H9 (cell line): Measurements from ENCODE around the gene KANSL1. TPM values are rescaled to one million over a fixed set of nuclear protein-coding genes. Genes with fewer than 3 reads are reported as not detected.

Source experiments
- DNase-seq: peaks from one replicate; pipeline ENCODE4 v3.0.0-alpha.2; 2017
- H2AFZ ChIP-seq: one replicate; pipeline ENCODE4 v1.6.1; 2013; ENCODE audit warnings: mild to moderate bottlenecking, low read length, control low read depth, moderate library complexity
- H2AK5ac ChIP-seq: 2 replicates; pipeline ENCODE4 v1.6.1; 2013; ENCODE audit warnings: low read length, control low read depth, mixed read lengths; ENCODE audit not compliant: insufficient read length
- H2BK120ac ChIP-seq: one replicate; pipeline ENCODE4 v1.6.1; 2013; ENCODE audit warnings: low read depth, mild to moderate bottlenecking, low read length, control low read depth, inconsistent platforms; ENCODE audit not compliant: poor library complexity, severe bottlenecking
- H2BK12ac ChIP-seq: 2 replicates; pipeline ENCODE4 v1.6.1; 2013; ENCODE audit warnings: low read length, control low read depth, mixed read lengths, low read depth; ENCODE audit not compliant: insufficient read length
- H2BK15ac ChIP-seq: 2 replicates; pipeline ENCODE4 v1.6.1; 2013; ENCODE audit warnings: low read depth, low read length, control low read depth
- H2BK20ac ChIP-seq: one replicate; pipeline ENCODE4 v1.6.1; 2013; ENCODE audit warnings: low read depth, mild to moderate bottlenecking, low read length, control low read depth, inconsistent platforms; ENCODE audit not compliant: poor library complexity, severe bottlenecking
- H2BK5ac ChIP-seq: 2 replicates; pipeline ENCODE4 v1.6.1; 2013; ENCODE audit warnings: low read length, control low read depth, mixed read lengths; ENCODE audit not compliant: insufficient read length
- H3K14ac ChIP-seq: 2 replicates; pipeline ENCODE4 v1.6.1; 2013; ENCODE audit warnings: low read length, control low read depth; ENCODE audit not compliant: insufficient read depth
- H3K18ac ChIP-seq: 2 replicates; pipeline ENCODE4 v1.6.1; 2013; ENCODE audit warnings: low read depth, mild to moderate bottlenecking, mixed read lengths, low read length, control low read depth; ENCODE audit not compliant: insufficient read length
- H3K23ac ChIP-seq: 2 replicates; pipeline ENCODE4 v1.6.1; 2013; ENCODE audit warnings: low read length, control low read depth, mixed read lengths, low read depth; ENCODE audit not compliant: insufficient read length
- H3K23me2 ChIP-seq: 2 replicates; pipeline ENCODE4 v1.6.1; 2013; ENCODE audit warnings: low read depth, mild to moderate bottlenecking, mixed read lengths, low read length, control low read depth; ENCODE audit not compliant: insufficient read length, poor library complexity, severe bottlenecking
- H3K27ac ChIP-seq: 2 replicates; pipeline ENCODE4 v1.5.1; 2013; ENCODE audit warnings: low read length, control low read depth, mixed read lengths, low read depth; ENCODE audit not compliant: insufficient read length
- H3K27me3 ChIP-seq: 2 replicates; pipeline ENCODE4 v1.6.1; 2013; ENCODE audit warnings: low read length, control low read depth, inconsistent platforms; ENCODE audit not compliant: insufficient read depth
- H3K4ac ChIP-seq: 2 replicates; pipeline ENCODE4 v1.6.1; 2013; ENCODE audit warnings: low read depth, mild to moderate bottlenecking, control low read depth, inconsistent platforms, low read length, moderate library complexity
- H3K4me1 ChIP-seq: 2 replicates; pipeline ENCODE4 v1.6.1; 2013; ENCODE audit warnings: low read length, control low read depth, inconsistent platforms; ENCODE audit not compliant: insufficient read depth
- H3K4me2 ChIP-seq: 2 replicates; pipeline ENCODE4 v1.6.1; 2013; ENCODE audit warnings: low read length, control low read depth, mixed read lengths; ENCODE audit not compliant: insufficient read length, insufficient read depth
- H3K56ac ChIP-seq: 2 replicates; pipeline ENCODE4 v1.6.1; 2013; ENCODE audit warnings: low read depth, mild to moderate bottlenecking, mixed read lengths, low read length, control low read depth; ENCODE audit not compliant: insufficient read length
- H3K79me1 ChIP-seq: 2 replicates; pipeline ENCODE4 v1.6.1; 2013; ENCODE audit warnings: low read depth, mild to moderate bottlenecking, moderate library complexity, low read length, control low read depth, inconsistent platforms; ENCODE audit not compliant: insufficient read depth, poor library complexity, severe bottlenecking
- H3K79me2 ChIP-seq: 2 replicates; pipeline ENCODE4 v1.6.1; 2013; ENCODE audit warnings: low read length, control low read depth, inconsistent platforms; ENCODE audit not compliant: insufficient read depth
- H3K9ac ChIP-seq: 2 replicates; pipeline ENCODE4 v1.6.1; 2013; ENCODE audit warnings: low read length, control low read depth, mixed read lengths; ENCODE audit not compliant: insufficient read length; ENCODE audit errors: extremely low read depth
- H3K9me3 ChIP-seq: one replicate; pipeline ENCODE4 v1.6.1; 2013; ENCODE audit warnings: low read depth, low read length, inconsistent platforms; ENCODE audit not compliant: control insufficient read depth
- H3T11ph ChIP-seq: one replicate; pipeline ENCODE4 v1.6.1; 2013; ENCODE audit warnings: mild to moderate bottlenecking, low read length, control low read depth, inconsistent platforms
- H4K20me1 ChIP-seq: one replicate; pipeline ENCODE4 v1.6.1; 2013; ENCODE audit not compliant: control insufficient read depth, insufficient read length, insufficient read depth
- H4K5ac ChIP-seq: 2 replicates; pipeline ENCODE4 v1.6.1; 2013; ENCODE audit warnings: low read depth, mild to moderate bottlenecking, mixed read lengths, low read length, control low read depth; ENCODE audit not compliant: insufficient read length
- H4K8ac ChIP-seq: replicated peaks from 2 replicates; pipeline ENCODE4 v1.6.1; 2013; ENCODE audit warnings: low read length, control low read depth, mixed read lengths, low read depth; ENCODE audit not compliant: insufficient read length
- H4K91ac ChIP-seq: 2 replicates; pipeline ENCODE4 v1.6.1; 2013; ENCODE audit warnings: low read depth, mild to moderate bottlenecking, moderate library complexity, mixed read lengths, low read length, control low read depth; ENCODE audit not compliant: insufficient read length
- H3K27ac Mint-ChIP-seq, 3 experiments: 2 replicates in 2 of 3; 3 replicates in 1 of 3; pipeline ENCODE4 v1.8.0; 2020 to 2021; ENCODE audit warnings: mixed read lengths in 3 of 3, mild to moderate bottlenecking in 1 of 3, moderate library complexity in 1 of 3
- H3K27me3 Mint-ChIP-seq: 2 replicates; pipeline ENCODE4 v1.8.0; 2021; ENCODE audit warnings: low read depth, mild to moderate bottlenecking, moderate library complexity, mixed read lengths
- H3K36me3 Mint-ChIP-seq, 3 experiments: 2 replicates in 2 of 3; 3 replicates in 1 of 3; pipeline ENCODE4 v1.8.0; 2020 to 2021; ENCODE audit warnings: low read depth in 3 of 3, mixed read lengths in 3 of 3; ENCODE audit not compliant: insufficient read depth in 1 of 3
- H3K4me1 Mint-ChIP-seq, 2 experiments: 2 replicates each; pipeline ENCODE4 v1.8.0; 2020; ENCODE audit warnings: mixed read lengths in 2 of 2
- H3K4me3 Mint-ChIP-seq, 2 experiments: 2 replicates in 1 of 2; 3 replicates in 1 of 2; pipeline ENCODE4 v1.8.0; 2020 to 2021; ENCODE audit warnings: mild to moderate bottlenecking in 2 of 2, mixed read lengths in 2 of 2, moderate library complexity in 1 of 2
- H3K9me3 Mint-ChIP-seq, 2 experiments: 2 replicates in 1 of 2; 3 replicates in 1 of 2; pipeline ENCODE4 v1.8.0; 2020; ENCODE audit warnings: mild to moderate bottlenecking in 2 of 2, mixed read lengths in 2 of 2, moderate library complexity in 1 of 2
- WGBS: extraction: QIAGEN DNeasy Blood & Tissue Kit; methylation state at CpG from one replicate; pipeline ENCODE4 v1.1.7; 2013; ENCODE audit warnings: missing lambda C conversion rate, low lambda C conversion rate, mixed read lengths; ENCODE audit not compliant: insufficient read length; ENCODE audit errors: extremely low coverage; 5-methylcytosine and 5-hydroxymethylcytosine counted together
- total RNA-seq: library from RNA; stranded (reverse); gene quantifications from 2 replicates; pipeline ENCODE4 v1.2.1, GENCODE V29; 2021
- TF ChIP-seq, protein P1 (sequence below): fragments of 200-600 bp; sonication (generic); conservative IDR thresholded peaks from 3 replicates; pipeline ENCODE4 v1.8.0; 2021; ENCODE audit warnings: antibody characterized with exemption, mild to moderate bottlenecking

Gene KANSL1
- total RNA-seq, 1 experiment from 2014 or later = 114 TPM

- no CpG with 5 or more reads among the region's 9 CpGs for WGBS
- Histone ChIP-seq H3K18ac (no peak overlapping the region), H3K79me1 (peaks cover 14% of the 10 kb centered on the region), H3K23me2 (no peaks in the 10 kb centered on the region), H3K9me3 (no peaks in the 10 kb centered on the region), H3K56ac (no peak overlapping the region), H3K4ac (no peak overlapping the region), H3K4me2 (no peak overlapping the region), H2BK5ac (no peak overlapping the region), H3T11ph (no peak overlapping the region), H4K5ac (no peak overlapping the region), H2AK5ac (no peak overlapping the region), H3K23ac (no peak overlapping the region), H2BK12ac (no peak overlapping the region), H4K20me1 (no peaks in the 10 kb centered on the region), H4K8ac (no peak overlapping the region), H4K91ac (no peak overlapping the region), H3K4me1 (no peaks in the 10 kb centered on the region), H2BK15ac (no peak overlapping the region), H3K27ac (no peak overlapping the region), H2BK20ac (no peak overlapping the region), H2AFZ (no peak overlapping the region), H3K27me3 (no peaks in the 10 kb centered on the region), H3K9ac (no peak overlapping the region), H3K79me2 (peaks cover 82% of the 10 kb centered on the region), H3K14ac (no peak overlapping the region), H2BK120ac (no peak overlapping the region)
- TF ChIP-seq, protein P1, sequence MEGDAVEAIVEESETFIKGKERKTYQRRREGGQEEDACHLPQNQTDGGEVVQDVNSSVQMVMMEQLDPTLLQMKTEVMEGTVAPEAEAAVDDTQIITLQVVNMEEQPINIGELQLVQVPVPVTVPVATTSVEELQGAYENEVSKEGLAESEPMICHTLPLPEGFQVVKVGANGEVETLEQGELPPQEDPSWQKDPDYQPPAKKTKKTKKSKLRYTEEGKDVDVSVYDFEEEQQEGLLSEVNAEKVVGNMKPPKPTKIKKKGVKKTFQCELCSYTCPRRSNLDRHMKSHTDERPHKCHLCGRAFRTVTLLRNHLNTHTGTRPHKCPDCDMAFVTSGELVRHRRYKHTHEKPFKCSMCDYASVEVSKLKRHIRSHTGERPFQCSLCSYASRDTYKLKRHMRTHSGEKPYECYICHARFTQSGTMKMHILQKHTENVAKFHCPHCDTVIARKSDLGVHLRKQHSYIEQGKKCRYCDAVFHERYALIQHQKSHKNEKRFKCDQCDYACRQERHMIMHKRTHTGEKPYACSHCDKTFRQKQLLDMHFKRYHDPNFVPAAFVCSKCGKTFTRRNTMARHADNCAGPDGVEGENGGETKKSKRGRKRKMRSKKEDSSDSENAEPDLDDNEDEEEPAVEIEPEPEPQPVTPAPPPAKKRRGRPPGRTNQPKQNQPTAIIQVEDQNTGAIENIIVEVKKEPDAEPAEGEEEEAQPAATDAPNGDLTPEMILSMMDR = no peak
- DNase-seq = no peak
- peak overlapping the region; percentile 17 to 51 (median 25); a peak in 2 of 7 replicates for H3K27ac Mint-ChIP-seq
- H3K36me3 Mint-ChIP-seq = peaks cover 23 to 47% (median 42%) of the 10 kb centered on the region in 3 experiments; a peak in 6 of 7 replicates
- H3K27me3 Mint-ChIP-seq = no peaks in the 10 kb centered on the region
- no peak overlapping the region for H3K4me3 Mint-ChIP-seq
- no peaks in the 10 kb centered on the region for H3K9me3 Mint-ChIP-seq
- H3K4me1 Mint-ChIP-seq = peaks cover 48 to 51% of the 10 kb centered on the region in 2 experiments
Measured at GRCh38 chr17:46169913-46170638, 23.2 kb downstream of the KANSL1 start.
